ENCODE results near the gene ALPL.

The ALPL gene

DNA sequence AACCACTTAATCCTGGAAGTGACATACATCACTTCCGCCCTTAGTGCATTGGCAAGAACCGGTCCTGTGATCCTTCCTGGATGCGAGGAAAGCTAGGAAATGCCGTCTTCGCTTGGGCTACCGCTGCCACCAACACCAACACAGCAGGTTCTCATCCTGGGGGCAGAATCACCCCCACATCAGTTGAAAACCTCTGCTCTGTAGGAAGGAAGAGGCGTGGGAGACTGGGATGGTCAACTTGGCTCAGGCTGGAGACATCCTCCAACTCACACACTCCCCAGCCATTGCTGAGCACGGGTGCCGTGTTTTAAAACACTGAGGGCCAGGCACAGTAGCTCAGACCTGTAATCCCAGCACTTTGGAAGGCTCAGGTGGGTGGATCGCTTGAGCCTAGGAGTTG lies 74.9 kb downstream of the ALPL start:
- no peak for DNase-seq

DNA sequence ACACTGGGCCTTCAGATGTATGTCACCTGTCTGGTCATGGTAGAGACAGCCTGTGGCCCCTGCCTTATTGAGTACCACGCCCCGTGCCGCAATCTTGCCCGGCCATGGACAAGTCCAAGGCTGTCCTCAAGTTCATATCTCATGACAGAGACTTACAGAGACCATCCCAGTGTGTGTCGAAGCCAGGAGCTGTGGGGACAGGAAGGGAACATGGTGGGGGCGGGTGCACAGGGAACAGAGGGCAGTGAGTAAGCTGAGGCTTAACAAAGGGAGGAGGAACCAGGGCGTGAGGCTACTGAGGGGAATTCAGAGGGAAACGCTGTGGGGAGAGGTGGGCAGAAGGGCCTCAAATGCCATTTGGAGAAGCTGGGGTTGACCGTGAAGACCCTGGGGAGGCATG lies 75.8 kb downstream of the ALPL start:
- DNase-seq, result no peak

DNA sequence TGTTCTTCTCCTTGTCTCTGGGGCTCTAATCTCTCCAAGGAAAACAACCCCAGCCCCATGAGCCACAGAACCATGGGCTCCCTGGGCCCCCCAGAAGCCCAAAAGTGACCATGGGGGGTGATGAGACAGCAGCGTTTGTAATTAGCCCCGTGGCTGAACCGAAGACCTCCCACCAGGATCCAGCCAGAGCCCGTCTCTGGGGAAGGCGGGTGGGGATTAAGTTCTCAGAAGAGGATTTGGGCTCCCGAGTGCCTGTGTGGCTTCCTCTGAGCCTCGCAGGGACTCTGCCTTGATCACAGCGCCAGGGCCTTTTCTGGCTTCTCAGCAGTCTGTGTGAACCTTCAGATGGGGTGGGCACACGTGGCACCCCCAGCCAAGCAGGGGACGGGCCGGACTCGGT lies 77.0 kb downstream of the ALPL start:
- DNase-seq, result no peak

DNA sequence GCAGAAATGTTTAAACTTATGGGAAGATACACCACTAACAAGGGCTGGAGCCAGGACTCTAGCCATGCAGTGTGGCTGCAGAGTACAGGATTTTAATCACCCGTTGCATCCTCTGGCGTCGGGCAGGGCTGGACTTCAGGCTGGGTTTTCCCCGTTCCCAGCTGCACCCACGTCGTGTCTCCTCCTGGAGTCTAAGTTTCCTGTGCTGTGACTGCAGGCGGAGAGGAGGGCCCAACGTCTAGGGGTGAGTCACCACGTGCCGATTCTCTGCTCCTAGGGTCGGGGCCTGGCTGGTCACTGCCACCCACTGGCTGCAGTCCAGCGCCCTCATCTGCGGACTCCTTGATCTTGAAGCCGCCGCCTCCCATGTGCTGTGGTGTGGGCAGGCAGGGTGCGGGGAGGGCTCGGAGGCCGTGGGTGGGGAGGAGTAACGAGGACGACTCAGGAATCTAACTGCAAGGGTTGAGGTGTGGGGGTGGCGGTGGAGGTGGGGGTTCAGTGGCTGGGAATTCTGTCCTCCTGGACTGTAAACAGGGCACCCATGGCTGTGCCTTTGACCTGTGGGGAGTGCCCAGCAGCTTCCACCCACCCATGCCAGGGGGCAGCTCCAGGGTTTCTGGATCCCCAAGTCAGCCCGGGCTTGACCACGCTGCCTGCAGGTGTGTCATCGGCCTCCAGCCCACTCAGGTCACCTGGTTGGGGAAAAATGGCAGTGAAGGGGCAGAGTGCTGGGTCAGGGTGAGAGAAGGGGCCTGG lies 77.8 kb downstream of the ALPL start:
- DNase-seq, result no peak

DNA sequence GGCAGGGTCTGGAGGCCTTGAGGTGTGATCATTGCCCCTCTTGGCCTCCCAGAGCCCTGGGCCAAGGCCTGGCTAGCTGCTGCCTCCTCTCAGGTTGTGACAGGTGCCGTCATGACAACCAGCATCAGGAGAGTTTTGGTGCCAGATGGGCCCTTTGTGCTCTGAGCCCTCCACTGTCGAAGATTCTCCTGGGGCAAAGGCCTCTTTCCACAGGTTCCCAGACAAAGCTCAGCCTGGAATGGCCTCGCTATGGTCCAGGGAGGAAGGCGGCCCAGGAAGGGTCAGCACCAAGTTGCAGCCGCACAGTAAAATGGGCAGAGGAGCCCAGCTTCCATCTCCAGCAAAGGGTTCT lies 78.4 kb downstream of the ALPL start:
- DNase-seq, result no peak

DNA sequence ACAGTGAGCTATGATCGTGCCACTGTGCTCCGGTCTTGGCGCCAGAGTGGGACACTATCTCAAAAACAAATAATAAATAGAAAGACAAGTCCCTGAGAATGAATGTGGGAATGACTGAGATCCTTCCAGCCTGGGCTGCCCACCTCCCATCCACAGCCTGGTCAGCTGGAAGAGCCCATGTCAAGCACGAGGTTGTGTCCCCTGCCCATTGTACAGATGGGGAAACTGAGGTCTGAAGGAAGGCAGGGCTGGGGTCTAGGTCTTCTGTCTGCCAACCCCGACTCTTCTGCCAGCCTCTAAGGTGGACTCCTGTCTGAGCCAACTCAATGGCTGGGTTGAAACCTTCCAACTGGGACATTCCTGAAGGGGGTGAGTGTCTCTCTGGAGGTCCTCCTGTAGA lies 80.4 kb downstream of the ALPL start:
- DNase-seq, result no peak

DNA sequence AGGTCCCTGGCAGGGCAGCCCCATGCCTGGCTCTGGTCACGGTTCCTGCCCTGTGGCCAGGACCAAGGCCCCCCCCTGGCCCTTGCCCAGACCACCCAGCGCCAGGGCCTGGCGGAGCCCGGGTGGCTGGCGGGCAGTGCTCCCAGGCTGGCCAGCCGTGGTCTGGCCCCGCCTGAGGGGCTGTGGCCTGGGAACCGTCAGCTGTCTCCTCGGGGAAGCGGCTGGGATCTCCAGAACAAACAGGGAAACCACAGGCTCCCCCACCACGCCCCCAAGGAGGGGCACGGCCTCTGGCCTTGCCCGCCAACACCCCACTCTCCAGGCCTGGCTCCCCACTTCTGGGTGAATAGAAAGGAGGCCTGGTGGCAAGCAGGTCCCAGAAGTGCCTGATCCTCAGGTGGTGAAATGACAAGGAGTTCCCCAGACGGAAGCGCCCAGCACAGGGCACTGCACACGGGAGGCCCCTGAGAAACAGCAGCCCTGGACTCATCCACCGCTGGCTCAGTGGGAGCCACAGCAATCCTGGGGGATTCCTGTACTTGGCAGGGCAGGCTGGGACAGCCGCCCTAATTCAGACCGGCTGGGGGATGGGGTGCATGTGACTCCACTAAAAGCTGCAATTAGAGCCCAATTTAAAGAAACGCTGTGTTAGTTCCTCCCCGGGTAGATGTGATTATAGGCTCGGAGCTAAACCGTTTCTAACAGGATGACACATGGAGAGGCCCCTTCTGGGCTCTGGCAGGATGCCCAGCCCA lies 81.1 kb downstream of the ALPL start:
- no peak for DNase-seq

DNA sequence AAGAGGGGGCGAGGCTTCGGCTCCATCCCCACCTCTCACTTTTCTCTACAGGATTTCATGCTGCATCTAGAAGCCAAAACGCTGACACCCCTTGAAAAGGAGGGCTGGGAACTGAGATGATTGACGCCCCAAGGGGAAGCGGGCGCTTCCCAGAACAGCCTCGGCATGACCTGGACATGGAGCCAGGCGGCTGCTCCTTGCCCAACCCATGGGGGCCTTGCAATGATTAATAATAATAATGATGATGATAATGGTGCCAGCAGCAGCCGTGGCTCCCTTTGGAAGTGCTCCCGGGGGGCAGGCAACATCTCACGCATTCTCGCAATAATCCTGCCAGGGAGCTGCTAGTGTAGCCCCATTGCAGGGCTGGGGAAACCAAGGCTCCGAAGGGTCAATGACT lies 81.7 kb downstream of the ALPL start:
- DNase-seq, result no peak

DNA sequence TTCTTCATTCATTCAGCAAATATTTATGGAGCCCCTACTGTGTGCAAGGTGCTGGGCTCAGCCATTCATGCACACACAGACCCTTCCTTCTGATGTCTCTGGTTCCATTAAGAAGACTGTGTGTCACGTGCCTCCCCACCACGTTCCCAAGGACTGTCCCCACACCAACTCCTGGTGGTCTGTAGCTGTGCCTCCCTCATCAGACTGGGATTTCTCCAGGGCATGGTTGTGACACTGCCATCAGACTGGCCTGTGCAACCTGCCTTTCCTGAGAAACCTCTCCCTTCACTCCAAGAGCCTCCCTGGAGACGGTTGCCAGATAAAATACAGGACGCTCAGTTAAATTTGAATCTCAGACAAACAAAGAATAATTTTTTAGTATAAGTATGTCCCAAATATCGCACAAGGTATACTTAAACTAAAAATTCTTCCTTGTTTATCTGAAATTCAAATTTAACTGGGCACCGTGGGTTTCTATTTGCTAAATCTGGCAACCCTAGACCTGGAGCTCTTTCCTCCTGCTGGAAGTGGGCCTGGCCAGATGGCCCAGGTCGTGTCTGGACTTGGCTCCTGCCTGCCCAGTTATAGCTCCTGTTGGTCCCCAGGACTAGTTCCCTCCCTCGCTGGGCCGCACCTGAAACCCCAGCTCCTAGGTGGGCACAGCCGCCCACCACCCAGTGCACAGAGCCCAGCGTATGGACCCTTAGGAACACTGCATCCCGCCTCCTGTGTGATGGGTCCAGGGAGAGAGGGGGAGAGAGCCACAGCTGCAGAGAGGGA lies 83.1 kb downstream of the ALPL start:
- DNase-seq, result no peak

DNA sequence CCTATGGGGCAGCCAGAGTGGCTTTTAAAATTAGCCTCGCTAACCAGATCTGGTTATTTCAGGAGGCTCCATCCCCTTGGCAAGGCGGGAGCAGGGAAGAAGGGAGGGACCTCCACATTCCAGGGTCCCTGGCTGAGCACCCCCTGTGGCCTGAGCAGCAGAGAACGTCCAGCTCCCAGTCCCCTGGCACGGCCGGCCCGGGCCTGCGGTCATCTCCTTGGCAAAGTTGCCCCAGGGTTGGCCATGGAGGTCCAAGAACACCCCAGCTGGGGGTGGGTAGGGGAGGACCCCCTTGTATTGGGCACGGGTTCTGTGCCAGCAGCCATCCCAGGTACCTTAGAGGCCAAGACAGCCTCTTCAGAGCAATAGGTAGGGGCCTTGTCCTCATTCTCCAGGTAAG lies 84.0 kb downstream of the ALPL start:
- DNase-seq, result no peak

DNA sequence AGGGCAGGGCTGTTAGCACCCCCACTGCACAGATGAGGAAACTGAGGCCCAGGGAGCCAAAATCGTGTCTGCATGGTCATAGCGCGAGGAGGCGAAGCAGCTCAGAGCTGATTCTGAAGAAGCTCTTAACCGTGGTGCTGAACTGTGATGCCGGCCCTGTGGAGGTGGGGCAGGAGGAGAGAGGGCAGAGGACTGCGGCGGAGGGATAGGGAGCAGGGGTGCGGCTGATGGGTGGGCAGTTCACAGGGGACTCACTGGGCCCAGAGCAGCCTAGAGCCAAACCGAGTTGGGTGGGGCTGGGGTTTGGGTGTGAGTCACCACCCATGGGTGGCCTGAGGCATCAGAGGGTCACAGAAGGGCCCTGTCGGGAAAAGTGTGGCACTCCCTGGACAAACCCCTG lies 85.3 kb downstream of the ALPL start:
- DNase-seq, result no peak

DNA sequence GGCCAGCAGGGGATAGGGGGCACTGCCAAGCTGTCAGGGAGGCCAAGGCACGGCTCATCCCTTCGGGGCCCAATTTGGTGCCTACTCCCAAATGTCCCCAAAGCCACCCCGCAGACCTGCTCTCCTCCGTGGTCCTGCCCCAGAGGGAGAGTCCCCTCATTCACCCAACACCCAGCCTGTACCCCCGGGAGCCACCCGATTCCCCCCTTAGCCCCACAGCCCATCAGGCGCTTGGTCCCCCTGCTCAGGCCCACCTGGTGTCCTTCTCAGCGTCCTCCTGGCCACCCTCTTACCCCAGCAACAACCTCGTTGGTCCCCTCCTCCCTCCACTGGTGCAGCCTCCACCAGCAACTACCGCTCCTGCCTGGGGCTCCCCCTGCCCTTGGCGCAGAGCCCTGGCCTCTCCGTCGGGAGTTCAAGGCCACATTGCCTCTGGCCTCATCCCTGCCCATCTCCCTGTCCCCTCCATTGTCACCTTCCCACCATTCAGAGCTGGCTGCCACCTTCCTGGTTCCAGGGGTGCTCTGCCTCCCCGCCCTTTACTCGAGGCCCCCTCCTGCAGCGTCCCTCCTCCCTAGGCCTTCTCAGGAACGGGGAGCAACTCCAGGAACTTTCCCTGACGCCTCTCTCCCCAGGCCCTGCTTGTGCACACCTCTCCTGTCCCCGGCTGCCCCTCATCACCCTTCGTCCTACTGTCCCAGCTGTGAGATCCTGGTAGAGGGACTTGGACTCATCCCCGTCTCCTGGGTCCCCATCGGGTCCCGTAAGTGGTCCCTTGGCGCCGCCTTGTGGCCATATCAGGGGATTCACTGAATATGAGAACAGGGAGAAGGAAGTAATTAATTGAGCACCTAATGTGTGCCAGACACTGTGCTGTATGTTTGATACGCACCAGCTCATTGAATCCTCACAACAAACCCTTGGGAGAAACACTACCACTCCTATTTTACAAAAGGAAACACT lies 86.0 kb downstream of the ALPL start:
- DNase-seq, result peak; percentile 19 to 33

DNA sequence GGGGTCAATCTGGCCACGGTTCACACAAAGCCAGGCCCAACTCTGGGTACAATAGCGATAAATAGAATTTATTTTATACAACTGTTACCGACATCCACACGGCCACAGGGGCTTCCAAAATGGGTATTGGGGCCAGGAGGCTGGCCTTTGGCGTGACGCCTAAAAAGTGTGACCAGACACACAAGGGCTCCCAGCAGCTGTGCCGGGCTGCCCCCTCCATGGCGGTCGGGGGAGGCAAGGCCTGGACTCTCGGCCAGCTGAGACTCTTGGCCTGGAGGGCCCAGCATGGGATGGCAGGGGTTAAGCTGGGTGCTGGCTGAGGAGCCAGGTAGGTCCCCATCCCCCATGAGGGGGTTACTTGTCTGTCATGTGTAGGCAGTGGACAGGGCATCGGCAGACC lies 87.0 kb downstream of the ALPL start:
- DNase-seq, result no peak

DNA sequence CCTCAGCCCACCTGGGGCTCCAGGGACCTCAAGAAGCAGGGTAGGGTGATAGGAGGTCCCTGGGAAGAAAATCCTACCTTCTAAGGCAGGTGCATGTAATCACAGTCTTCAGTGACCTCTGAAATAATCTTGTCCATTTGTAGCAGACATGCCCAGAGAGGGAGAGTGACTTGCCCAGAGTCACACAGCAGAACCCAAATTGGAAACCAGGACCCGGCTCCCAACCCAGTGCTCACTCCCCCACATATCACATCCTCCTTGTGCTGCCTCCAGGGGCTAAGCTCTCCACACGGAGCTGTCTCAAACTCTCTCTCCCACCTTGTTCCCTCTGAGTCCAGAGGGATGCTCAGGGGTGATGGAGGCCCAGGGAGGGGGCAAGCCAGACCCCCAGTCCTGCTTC lies 87.4 kb downstream of the ALPL start:
- no peak for DNase-seq

DNA sequence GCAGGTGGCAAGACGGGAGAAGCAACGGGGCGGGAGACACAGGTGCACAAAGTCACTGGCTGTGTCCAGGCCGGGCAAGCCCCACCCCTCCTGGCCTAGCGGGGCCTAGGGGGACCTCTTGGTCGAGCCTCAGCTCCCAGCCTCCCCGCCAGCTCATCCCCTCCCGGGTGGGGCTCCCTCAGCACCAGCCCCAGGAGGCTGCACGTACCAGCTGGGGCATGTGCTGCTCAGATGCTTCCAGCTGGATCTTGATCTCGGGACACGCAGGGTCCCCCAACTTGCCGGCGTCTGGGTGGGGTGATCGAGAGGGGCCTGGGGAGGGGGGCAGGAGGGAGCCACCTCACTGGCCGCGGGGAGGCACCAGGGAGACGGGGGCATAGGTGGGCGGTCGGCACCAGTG lies 88.5 kb downstream of the ALPL start:
- DNase-seq, result no peak

DNA sequence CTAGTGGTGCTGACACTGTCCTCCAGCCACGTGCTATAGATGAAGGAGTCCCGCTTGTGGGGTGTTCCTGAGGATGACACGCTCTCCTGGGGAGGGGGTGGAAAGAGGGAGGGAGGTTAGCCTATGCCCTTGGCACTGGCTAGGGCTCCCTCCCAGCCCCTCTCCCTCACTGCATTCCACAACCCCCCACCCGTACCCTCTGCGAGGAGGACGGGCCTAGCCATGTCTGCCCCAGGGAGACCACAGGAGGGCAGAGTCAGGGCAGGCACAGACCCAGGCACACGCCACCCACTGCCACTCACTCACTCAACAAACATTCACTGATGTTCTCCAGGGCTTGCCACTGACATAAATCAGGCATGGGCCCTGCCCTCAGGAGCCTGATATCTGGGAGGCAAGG lies 89.2 kb downstream of the ALPL start:
- no peak for DNase-seq

DNA sequence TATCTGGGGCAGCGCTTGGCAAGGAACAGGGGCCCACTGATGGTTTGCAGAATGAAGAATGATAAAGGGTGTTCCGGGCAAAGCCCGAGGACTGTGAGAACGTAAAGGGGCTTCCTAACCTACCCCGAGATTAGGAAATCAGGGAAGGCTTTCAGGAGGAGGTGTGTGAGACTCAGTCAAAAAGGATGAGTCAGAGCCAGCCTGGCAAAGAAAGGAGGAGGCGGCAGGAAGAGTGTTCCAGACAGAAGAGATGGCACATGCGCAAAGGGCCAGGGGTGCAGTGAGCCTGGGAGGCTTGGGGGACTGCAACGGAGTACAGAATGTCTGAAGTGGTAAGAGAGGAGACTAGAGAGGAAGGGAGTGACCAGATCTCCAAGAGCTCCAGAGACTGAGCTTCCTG lies 89.7 kb downstream of the ALPL start:
- DNase-seq, result no peak

DNA sequence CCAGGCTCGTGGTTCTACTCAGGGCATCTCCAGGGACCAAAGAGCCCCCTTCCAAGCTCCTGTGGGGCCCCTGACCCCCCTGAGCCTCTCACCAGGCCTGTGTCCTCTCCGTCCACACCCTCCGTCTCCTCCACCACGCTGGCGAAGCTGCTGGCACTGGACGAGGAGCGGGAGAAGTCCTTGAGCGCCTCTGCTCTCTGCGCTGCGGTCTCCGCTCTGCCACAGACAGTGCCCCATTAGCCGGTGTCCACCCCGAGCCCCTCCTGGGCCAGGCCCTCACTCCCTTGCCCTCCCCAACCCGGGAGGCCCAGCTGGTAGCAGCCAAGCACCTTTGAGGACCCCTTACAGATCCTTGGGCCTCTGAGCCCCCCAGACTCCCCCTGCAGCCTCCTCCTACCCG lies 90.2 kb downstream of the ALPL start:
- DNase-seq, result no peak

DNA sequence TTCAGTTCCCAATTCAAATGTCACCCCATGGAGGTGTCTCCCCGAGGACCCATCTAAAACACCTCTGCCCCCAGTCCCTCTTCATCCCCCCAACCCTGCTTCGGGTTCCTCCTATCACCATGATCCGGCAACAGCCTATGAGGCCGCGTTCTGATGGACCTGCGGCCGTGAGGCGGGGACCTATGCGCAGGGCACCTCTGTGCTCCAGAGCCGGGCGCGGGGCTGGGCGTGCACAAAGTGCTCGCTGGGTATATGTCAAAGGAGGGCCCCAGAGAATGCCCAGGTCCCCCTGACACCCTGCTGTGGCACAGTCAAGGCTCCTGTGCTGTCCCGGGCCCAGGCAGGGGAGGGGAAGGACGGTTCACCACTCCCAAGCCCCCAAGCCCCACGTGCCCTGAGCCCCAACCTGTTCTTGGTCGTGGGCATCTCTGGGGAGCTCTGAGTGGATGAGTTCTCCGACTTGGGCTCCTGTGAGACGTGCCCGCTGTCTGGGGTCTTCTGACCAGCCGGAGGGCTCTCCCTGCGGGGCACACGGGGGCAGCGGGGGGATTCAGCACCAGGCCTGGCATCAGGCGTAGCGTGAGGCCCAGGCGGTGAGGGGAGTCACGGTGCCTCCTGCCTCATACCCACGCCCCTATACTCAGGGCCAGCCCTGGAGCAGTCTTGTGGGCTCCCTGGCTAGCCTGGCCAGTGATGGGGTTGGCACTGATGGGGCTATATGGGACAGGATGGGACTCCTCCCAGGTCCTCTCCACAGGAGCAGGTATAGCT lies 92.2 kb downstream of the ALPL start:
- DNase-seq, result no peak

DNA sequence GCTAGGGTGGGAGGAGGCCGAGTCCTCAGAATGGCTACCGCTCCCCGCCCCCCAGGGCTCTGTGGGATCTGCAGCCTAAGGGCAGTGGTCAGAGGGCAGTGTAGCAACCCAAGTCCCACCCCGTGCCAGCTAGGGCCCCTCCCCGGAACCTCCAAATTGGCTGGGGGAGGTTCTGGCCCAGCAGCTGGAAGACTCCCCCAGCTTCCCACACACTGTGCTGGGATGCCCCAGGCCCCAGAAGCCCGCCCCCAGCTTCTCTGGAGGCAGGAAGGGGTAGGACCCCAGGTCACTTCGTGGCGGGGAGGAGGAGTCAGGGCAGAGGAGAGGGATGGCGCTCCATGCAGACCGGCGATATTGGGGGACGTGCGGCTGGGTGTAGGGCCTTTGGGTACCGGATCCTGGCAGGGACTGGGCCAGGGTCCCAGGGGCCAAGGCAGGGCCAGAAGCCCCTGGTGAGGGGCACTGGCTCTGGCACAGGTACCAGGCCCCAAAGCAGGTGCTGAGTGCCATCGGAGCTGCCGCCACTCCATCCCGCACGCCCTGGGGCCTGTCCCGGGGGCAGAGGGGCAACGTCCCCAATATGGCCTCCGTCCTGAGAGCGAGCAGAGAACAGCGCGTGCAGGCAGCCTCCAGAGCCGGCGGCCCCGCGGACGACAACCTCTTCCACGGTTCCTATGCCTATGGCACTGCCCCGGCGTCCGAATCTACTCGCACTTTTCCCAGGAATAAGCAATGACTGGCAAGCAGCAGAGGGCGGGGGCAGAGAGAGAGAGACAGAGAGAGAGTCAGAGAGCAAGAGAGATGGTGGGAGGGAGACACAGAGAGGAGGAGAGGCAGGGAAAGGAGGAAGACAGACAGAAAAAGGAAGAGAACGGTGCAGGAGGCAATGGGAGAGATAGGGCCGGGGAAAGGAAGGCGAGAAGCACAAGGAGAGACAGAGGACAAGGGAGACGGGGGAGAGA lies 94.2 kb downstream of the ALPL start:
- DNase-seq, result no peak

Measured in activated CD4-positive, alpha-beta T cell treated with anti-CD3 and anti-CD28 coated beads for 4 hours (primary cell).